ENCODE data around the gene LRP1B.
"Not testable (repeated sequence)": the region's sequence is repeated elsewhere in the genome, so short reads cannot be mapped to it uniquely, and the experiment has no call there.

Gene LRP1B

DNA sequence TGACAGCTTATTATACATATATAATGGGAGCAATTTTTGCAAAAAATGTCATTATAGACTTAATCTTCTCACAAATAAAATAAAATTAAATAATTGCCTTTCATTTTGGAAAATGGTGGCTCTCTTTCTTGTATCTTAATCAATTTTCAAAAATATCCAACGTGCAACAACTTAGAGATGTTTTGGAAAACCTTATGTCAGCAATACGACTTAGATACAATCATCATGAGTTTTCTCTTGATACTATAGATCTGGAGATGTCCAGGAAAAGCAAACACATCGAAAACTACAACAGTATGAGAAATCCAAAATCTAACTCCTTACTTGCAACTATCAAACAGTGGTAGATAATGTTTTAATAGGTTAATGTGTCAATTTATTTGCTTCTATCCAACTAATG lies 1529.0 kb downstream of the LRP1B start:
- DNase-seq (ENCODE audit: low spot score), result no peak

DNA sequence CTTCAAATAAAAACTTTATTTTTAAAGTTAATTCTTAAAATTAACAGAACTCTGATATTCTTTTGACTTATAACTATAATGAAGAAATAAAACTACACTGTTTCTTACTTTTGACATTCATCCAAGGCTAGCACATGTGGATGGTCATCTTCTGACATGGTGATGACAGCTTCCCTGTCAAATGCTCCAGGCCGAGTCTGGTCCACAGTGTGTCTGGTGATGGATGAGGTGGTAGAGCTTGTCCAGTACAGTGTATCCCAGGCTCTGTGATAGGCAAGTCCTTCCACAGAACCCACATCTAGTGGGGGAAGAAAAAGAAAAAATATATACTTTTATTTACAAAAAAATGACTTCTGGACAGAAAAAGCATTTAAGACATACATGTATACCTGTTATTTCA lies 1529.5 kb downstream of the LRP1B start:
- DNase-seq (ENCODE audit: low spot score), result no peak

DNA sequence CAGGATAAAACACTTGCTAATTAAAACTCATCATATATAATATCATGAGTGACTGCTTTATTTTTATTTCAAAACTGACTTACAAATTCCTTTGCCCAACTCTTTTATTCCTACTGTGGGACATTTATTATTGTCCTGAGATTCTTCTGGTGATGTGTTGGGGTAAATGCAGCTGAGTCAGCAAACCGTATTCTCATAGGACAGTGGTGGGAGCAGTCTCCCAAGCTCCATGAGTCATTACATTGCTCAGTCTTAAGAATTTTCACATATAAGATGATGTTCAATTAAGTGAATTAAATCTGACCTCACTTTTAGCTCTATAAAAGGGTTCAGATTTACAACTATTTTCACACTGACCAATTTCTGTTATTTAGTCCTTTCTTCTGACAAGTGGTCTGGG lies 1530.7 kb downstream of the LRP1B start:
- DNase-seq (ENCODE audit: low spot score), result no peak

DNA sequence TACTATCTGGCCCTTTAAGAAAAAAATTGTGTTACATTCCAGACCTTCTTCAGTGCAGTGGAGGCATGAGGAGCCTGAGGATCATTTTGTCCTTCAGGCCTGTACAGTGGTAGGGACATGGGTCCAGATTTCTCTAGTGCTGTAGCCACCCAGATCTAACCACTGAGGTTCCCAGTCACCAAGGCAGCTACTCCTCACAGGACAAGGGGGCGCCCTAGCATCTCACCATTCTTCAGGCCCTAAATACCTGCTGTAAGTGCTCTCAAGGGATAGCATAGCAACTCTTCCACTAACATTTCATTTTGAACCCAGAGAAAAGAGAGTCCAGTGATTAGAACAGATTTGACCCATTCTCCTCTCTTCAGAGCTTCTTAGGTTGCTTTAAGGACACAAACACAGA lies 1533.0 kb downstream of the LRP1B start:
- no peak for DNase-seq (ENCODE audit: low spot score)

DNA sequence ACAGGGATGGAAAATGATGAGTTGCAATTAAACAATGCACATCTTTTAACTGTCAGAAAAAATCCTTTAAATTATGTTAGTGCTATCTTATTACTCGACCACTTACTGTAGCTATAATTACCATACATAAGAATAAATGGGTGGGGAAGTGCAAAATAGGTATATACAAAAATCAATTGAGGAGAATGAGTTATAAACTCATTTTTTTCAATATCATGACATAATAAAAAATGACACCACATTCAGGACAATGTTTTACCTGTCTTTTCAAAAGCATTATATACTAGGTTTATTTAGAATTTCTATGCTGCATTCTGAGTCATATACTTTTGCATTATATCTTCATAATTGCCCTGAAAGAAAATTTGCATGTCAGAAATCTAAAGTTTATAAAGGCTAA lies 1533.6 kb downstream of the LRP1B start:
- DNase-seq (ENCODE audit: low spot score), result no peak

DNA sequence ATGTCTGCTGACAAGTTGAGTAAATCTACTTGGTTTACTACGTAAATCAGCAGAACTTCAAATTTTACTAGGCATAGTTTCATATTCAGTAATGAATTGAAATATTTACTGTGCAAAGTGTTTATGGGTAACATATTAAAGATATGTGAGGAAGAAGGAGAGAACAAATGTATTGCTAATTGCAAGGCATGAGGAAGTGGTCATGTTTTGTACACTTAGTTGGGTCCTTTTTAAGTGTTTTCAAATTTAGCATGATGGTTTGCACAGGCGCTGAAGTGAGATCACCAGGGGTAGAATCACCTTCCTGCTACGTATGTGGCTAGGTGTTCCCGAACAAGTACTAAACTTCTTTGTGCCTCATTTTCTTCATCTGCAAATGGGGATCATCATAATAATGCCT lies 1534.4 kb downstream of the LRP1B start:
- DNase-seq (ENCODE audit: low spot score), result no peak

DNA sequence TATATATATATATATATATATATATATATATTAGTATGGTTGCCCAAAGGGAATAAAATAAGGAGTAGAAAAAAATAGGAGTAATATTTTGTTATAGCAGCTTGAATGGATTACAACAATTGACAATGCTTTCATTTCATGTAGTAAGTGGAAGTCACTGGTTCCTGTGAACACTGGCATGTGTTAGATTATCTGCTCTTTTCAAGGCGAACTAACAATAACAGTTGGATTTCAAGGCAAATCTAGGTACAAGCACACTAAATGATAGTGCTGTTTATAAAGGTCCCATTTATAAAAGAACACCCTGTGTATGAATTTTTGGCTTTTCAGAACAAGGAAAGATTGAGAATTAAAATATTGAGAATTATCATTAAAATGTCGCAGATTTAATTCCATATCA lies 1535.7 kb downstream of the LRP1B start:
- DNase-seq (ENCODE audit: low spot score), result no peak

DNA sequence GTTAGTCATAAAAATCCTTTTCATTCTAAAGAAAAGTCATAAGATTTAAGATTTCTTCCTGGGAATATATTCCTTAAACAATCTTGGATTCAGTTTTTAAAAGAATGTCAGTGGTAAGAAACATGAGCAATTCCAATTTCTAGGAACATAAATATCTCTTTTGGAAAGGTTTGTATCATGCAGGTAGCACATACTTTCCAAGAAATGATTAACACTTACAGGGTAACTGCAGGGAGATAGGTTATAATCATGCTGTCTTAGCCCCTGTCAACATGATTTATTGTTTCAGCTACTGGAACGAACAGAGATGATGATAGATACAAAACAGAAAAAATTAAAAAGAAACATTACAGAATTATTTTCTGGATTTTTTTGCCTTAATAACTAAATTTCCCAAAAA lies 1537.7 kb downstream of the LRP1B start:
- DNase-seq (ENCODE audit: low spot score), result no peak

DNA sequence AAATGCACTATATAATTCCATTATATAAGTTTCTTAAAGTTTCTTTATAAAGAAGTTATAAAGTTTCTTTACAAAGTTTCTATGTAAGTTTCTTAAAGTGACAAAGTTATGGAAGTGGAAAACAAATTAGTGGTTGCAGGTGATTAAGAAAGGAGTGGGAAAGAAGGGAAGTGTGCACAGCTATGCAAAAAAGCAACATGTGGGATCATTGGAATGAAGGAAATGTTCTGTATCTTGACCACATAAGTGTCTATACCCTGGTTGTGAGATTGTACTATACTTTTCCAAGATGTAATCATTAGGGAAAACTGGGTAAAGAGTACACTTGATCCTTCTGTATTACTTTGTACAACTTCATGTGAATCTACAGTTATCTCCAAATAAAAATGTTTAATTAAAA lies 1541.1 kb downstream of the LRP1B start:
- DNase-seq (ENCODE audit: low spot score), result no peak

DNA sequence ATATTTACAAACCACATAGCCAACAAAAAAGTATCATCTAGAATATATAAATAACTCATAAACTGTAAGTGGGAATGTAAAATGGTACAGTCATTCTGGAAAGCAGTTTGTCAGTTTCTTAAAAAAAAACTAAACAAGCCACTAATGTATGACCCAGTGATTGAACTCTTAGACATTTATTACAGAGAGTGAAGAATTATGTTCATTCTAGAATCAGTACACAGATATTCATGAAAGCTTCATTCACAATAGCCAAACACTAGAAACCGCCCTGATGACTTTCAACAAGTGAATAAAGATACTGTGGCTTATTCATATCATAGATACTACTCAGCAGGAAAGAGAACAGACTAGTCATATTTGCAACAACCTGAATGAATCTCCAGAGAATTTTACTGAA lies 1541.5 kb downstream of the LRP1B start:
- no peak for DNase-seq (ENCODE audit: low spot score)

DNA sequence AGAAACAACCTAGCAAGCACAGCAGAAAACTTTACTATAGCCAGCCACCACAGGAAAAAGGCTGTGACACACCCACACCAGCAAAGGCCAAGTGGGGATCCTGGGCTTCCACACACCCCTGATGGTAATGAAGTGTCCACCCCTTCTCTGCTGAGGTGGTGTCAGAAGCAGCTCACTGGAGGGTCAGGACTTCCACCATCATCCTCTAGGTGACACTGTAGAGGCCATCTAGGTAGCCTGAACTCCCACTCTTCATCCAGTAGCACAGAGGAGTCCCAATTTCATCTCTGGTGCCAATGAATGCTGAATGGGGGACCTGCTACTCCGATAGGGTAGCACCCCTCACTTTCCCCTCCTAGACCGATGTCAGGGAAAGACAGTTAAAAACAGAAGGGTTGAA lies 1544.4 kb downstream of the LRP1B start:
- DNase-seq (ENCODE audit: low spot score), result no peak

DNA sequence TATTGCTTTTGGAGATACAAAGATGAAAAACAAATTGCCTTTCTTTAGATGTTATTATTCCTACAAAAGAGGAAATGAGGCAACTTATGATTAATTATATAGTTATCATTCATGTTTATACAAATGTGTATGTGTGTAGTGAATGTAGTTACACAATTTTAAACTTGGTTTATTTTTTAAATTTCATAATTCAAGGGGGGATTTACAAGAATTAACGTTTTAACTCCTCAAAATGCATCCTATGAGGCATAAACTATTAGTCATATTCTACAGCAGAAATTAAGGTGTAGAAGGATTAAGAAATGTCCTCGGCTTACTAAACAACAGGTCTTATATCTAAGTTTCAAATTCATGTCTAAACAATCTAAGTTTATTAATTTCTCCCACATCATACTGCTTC lies 1545.8 kb downstream of the LRP1B start:
- no peak for DNase-seq (ENCODE audit: low spot score)

DNA sequence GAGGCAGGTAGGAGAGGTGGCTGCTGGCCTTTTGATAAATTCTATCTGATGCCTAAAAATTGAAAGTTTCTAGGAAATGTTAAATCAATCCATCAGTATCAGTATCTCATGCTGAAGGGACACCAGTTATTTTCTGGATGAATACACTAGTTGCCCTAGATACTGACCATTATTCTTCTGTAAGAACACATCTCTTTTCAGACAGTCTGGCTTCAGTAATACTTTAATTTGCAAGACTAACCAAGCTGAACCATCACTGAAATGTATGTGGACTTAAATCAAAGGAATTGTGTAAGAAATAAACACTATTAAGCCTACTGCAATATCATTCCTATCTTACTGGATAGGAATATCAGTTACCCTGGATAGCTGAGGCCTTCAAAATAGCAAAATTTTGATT lies 1546.3 kb downstream of the LRP1B start:
- DNase-seq (ENCODE audit: low spot score), result no peak

DNA sequence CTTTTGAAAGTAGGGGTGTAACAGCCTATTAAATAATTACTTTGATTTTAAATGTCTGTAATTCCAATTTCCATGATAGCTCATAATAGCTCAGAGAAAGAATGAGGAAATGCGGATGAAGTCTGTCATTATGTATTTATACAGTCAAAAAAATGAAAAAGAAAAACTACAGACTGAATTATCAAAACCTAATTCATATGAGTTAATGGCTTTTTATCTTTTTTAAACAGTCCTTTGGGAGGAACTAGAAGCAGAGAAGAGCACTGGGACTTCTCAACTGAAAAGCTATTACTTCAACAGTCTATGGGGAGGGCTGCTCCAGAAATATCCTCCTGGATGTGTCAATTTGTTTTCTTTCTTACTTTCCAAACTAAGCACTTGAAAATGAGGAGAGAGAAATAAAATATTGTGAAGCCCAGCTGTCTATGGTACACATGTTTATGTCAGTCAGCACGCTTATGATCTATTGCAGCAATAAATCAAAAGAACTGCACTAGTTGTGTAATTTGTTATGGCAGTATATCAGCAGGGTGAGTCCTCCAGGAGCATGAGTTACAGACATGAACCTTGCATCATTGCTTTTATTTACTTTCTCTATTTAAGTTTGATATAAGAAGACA lies 1550.2 kb downstream of the LRP1B start:
- no peak for DNase-seq (ENCODE audit: low spot score)

DNA sequence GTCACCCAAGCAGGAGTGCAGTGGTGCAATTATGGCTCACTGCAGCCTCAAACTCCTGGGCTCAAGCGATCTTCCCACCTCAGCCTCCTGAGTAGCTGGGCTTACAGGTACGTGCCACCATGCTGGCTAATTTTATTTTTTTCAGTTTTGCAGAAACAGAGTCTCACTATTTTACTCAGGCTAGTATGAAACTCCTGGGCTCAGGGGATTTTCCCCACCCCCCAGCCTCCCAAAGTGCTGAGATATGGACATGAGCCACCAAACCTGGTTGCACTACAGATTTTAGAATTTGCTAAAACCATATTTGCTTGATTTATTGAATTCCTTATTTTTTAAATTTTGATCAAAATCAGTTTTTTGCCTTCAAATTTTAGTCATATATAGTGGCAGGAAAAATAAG lies 1553.4 kb downstream of the LRP1B start:
- DNase-seq (ENCODE audit: low spot score), result no peak

DNA sequence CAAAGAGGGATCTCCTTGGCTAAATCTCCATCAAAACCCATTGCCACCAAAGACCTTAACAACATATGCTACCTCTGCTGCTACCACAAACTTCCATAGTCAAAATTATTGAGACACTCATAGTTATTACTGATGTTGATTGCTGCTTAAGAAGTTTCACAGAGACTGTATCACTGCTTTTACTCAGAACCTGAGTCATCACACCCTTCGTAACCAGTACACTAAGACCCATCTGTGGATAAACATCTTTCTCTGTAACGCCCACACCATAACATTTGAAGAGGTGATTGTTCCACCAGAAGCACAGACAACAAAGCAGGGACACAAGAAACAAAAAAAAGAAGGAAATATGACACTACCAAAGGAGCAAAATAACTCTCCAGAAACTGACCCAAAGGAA lies 1563.1 kb downstream of the LRP1B start:
- no peak for DNase-seq (ENCODE audit: low spot score)

DNA sequence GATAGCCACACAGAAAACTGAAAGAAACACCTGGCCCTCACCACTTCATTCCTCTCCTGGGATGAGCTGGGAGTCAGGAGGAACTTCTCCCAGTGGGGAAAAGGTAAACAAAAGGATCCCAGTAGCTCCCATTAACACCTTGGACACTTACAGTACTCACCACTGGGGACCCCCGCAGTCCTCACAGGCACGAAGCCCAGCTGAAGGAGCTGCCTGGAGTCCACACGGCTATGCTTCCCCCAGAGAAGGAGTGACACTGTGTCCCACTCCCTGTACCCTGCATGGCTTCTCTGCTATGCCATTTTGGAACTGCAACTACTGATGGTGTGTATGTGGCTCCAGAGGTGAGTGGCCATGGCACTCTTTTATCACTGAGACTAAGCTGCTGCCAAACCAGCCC lies 1565.1 kb downstream of the LRP1B start:
- no peak for DNase-seq (ENCODE audit: low spot score)

DNA sequence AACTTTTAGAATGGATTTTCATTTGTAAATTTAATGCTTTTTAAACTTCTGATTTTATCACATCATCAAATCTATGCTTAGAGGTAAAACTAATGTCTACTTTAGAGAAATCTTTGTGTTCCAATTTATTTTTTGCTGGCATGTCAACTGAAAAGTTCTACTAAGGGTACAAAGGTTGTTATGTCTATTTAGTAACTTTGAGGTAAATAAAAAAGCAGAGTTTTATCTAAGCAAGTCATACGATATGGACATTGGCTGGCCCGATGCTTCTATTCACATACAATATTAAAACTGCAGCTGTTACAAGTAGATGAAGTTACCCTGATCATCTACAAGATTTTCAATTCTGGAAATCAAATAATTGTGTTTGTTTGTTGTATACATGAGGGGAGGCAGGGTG lies 1575.1 kb downstream of the LRP1B start:
- no peak for DNase-seq (ENCODE audit: low spot score)

DNA sequence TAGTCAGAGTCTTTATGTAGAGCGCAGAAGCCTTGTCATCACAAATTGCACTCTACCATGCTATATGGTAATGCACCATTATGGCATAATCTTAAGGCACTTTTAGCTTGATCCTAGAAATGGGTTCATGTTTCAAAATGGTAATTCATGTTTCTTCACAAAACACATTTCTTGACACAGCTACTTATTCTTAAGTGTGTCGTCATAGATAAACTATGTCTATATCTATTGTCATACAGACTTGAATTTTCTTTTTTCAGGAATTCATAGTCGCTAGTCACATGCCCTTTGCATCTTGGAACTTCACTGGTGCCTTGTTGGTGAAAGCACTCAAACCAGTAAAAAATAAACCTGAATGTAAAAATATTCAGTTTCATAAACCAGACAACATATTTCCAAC lies 1578.2 kb downstream of the LRP1B start:
- DNase-seq (ENCODE audit: low spot score), result no peak

DNA sequence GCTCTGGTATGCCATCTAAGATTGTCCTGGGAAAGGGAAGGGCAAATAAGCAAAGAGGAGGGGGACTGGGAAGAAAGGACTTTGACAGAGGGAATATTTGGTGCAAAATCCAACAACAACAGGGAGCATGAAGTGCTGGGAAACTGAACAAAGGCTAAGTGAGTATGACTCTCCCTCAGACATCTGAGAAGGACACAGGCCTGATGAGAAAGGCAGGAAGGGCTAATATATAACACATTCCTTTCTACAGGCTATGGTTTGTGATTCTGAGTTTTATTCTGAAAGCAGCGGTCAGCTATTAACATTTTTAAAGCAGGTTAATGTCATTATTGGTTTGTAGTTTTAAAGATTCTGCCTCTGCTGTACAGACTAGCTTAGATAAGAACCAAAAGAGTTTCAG lies 1579.5 kb downstream of the LRP1B start:
- no peak for DNase-seq (ENCODE audit: low spot score)

DNA sequence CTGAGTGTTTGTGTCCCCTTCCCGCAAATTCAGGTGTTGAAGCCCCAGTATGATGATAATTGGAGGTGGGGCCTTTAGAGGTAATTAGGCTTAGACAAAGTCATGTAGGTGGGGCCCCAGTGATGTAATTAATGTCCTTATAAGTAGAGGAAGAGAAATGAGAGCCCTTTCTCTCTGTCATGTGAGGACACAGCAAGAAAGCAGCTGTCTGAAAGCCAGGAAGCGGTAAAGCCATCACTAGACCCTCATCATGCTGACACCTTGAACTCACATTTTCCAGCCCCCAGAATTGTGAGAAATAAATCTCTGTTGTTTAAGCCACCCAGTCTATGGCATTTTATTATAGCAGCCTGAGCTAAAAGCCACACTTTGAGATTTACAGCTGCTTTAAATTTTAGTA lies 1580.0 kb downstream of the LRP1B start:
- no peak for DNase-seq (ENCODE audit: low spot score)

DNA sequence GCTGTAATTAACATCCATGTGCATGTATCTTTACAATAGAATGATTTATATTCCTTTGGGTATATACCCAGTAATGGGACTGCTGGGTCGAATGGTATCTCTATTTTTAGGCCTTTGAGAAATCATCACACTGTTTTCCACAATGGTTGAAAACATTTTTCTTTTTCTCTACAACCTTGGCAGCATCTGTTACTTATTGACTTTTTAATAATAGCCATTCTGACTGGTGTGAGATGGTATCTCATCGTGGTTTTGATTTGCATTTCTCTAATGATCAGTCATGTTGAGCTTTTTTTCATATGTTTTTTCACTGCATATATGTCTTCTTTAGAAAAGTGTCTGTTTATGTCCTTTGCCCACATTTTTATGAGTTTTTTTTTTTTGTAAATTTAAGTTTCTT lies 1586.0 kb downstream of the LRP1B start:
- DNase-seq (ENCODE audit: low spot score), result not testable (repeated sequence)

DNA sequence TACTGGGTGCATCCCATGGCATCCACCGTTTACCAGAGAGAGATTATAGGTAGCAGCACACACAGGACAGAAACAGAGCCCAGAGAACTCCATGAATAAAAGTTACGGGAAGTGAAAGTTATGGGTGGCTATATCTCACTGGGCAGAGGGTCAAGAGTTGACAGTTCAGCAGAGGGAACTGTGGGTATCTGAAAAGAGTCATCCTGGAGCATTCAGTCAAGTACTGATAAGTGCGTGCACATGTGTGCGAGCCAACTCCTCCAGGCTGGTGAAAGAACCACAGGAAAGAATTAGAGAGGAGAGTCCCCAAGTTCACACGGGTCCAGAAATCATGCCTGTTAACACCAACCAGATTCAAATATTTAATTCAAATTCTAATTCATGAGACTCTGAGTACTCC lies 1588.2 kb downstream of the LRP1B start:
- no peak for DNase-seq (ENCODE audit: low spot score)

DNA sequence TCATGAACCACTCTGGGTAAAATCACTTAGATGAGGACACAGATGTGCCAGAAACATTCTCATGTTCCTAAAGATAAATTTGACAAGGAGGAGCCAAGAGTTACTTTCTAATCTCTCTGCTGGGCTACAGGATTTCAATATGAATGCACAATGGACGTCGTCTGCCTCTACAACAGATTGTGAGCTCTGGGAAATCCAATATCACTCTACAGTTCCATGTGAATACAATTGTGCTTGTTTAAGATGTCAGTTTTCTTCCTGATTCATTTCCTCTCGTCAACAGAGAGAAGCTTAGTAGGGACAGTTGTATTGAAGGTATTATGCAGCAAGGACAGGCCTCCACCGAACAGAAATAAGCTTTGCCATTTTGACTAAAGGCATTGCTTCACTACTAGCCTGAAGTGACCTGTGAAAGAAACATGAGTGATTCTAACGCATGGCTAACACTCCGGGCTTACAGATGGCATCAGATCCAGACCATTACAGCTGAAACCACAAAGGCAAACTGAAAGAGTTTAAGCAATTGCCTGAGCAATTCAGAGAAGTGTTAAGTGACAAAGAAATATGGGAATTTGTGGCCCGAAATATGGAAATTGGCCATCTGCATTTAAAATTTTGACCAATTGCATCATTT lies 1591.5 kb downstream of the LRP1B start:
- DNase-seq (ENCODE audit: low spot score), result no peak

DNA sequence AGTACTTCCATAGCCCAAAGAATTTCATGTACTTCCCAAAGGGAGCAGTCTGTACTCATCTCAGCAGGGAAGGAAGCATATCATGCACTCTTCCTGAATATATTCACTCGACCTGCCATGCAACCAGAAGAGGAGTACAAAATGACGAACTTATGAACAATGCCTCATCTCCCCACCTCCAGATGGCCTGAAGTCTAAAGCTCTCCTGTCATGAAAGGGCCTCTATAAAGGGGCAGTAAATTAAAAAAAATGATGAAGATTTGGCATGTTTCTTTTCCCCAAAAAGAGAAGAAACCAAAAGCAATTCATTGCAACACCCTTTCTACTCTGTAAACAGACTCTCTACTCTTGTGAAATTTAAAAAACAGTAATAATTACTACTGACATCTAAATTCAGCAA lies 1601.1 kb downstream of the LRP1B start:
- DNase-seq (ENCODE audit: low spot score), result no peak

Measured in CD4-positive, alpha-beta T cell treated with Interleukin-2 at 100 ng/mL for 4 hours (primary cell).